GM21515 (cell line): ENCODE results near the gene ART3.

Experiments used
- ATAC-seq: cut with Tn5 transposase; IDR thresholded peaks from one replicate; pipeline ENCODE4 v1.9.1; 2021; ENCODE audit not compliant: unreplicated experiment

Gene ART3

GRCh38 chr4:76067652-76068286 lies 6.7 kb upstream of the ART3 start:
- peak; percentile 83 for ATAC-seq

GRCh38 chr4:76072760-76073159 lies 1.7 kb upstream of the ART3 start:
- no peak for ATAC-seq

GRCh38 chr4:76074993-76075600 lies 588 bp downstream of the ART3 start:
- no peak for ATAC-seq

- no peak for ATAC-seq
Observed at GRCh38 chr4:76078033-76078613, 3.6 kb downstream of the ART3 start.

- ATAC-seq = no peak
Observed at GRCh38 chr4:76083386-76083988, 9.0 kb downstream of the ART3 start.

GRCh38 chr4:76084542-76084941 lies 10.0 kb downstream of the ART3 start:
- no peak for ATAC-seq

- no peak for ATAC-seq
Observed at GRCh38 chr4:76087007-76087769, 12.7 kb downstream of the ART3 start.

- no peak for ATAC-seq
Observed at GRCh38 chr4:76088719-76089118, 14.2 kb downstream of the ART3 start.

GRCh38 chr4:76090241-76090691 lies 15.8 kb downstream of the ART3 start:
- ATAC-seq = no peak

- ATAC-seq = no peak
Observed at GRCh38 chr4:76091052-76091451, 16.5 kb downstream of the ART3 start.

GRCh38 chr4:76095568-76095967 lies 21.1 kb downstream of the ART3 start:
- no peak for ATAC-seq

- no peak for ATAC-seq
Observed at GRCh38 chr4:76096076-76096475, 21.6 kb downstream of the ART3 start.

GRCh38 chr4:76105652-76106051 lies 31.1 kb downstream of the ART3 start:
- no peak for ATAC-seq

GRCh38 chr4:76106442-76106841 lies 31.9 kb downstream of the ART3 start:
- ATAC-seq = no peak

- no peak for ATAC-seq
Observed at GRCh38 chr4:76108467-76109181, 34.1 kb downstream of the ART3 start.

- no peak for ATAC-seq
Observed at GRCh38 chr4:76116821-76117220, 42.3 kb downstream of the ART3 start.

- ATAC-seq = no peak
Observed at GRCh38 chr4:76117536-76117935, 43.0 kb downstream of the ART3 start.

- no peak for ATAC-seq
Observed at GRCh38 chr4:76120199-76120598, 45.7 kb downstream of the ART3 start.

GRCh38 chr4:76125816-76126215 lies 51.3 kb downstream of the ART3 start:
- ATAC-seq = no peak

GRCh38 chr4:76127754-76128153 lies 53.2 kb downstream of the ART3 start:
- ATAC-seq = no peak

- no peak for ATAC-seq
Observed at GRCh38 chr4:76141241-76141640, 66.7 kb downstream of the ART3 start.
